Tibial artery (tissue), 4 donors: ENCODE measurements around the gene PMP22.
A peak's percentile ranks its signal among the peaks of the same experiment; 100 is the strongest.

ENCODE experiments used
- DNase-seq, 2 donors: peaks; one replicate each; pipeline ENCODE4 v3.0.0-alpha.2; 2019
- H3K27ac ChIP-seq, 2 donors: fragments of 200-600 bp; sonication (generic) in 1 of 2; 1 replicate in 1 of 2; 2 replicates in 1 of 2; pipeline ENCODE4 v1.5.1; 2018 to 2019; ENCODE audit warnings: mild to moderate bottlenecking in 1 of 2
- H3K27me3 ChIP-seq, 2 donors: fragments of 200-600 bp; sonication (generic) in 1 of 2; one replicate each; pipeline versions ENCODE4 v1.5.1 to v1.6.0; 2016 to 2019
- H3K36me3 ChIP-seq, 3 donors: fragments of 200-600 bp; sonication (generic) in 2 of 3; one replicate each; pipeline ENCODE4 v1.5.1; 2016 to 2019; ENCODE audit warnings: mild to moderate bottlenecking in 2 of 3
- H3K4me1 ChIP-seq, 4 donors: fragments of 200-600 bp; sonication (generic) in 2 of 4; 1 replicate in 3 of 4; 2 replicates in 1 of 4; pipeline ENCODE4 v1.5.1; 2016 to 2019
- H3K4me3 ChIP-seq, 2 donors: fragments of 200-600 bp; sonication (generic) in 1 of 2; 1 replicate in 1 of 2; 2 replicates in 1 of 2; pipeline ENCODE4 v1.5.1; 2018 to 2019; ENCODE audit warnings: mild to moderate bottlenecking in 2 of 2
- H3K9me3 ChIP-seq, 3 donors: fragments of 200-600 bp; sonication (generic) in 1 of 3; one replicate each; pipeline ENCODE4 v1.5.1; 2016 to 2019
- intact Hi-C: fragments of 100-400 bp; cut with DNase I; formaldehyde crosslinking; loops from one replicate; pipeline ENCODE4 v1.15.0; 2023; ENCODE audit warnings: low total_unique reads
- TF ChIP-seq, protein P1 (sequence below), 2 experiments: fragments of 200-600 bp in 1 of 2; fragments of 450-650 bp in 1 of 2; IDR thresholded peaks; one replicate each; pipeline ENCODE4 v1.5.1; 2017 to 2019; ENCODE audit warnings: antibody characterized with exemption in 2 of 2, mild to moderate bottlenecking in 1 of 2, moderate library complexity in 1 of 2

Gene PMP22

DNA sequence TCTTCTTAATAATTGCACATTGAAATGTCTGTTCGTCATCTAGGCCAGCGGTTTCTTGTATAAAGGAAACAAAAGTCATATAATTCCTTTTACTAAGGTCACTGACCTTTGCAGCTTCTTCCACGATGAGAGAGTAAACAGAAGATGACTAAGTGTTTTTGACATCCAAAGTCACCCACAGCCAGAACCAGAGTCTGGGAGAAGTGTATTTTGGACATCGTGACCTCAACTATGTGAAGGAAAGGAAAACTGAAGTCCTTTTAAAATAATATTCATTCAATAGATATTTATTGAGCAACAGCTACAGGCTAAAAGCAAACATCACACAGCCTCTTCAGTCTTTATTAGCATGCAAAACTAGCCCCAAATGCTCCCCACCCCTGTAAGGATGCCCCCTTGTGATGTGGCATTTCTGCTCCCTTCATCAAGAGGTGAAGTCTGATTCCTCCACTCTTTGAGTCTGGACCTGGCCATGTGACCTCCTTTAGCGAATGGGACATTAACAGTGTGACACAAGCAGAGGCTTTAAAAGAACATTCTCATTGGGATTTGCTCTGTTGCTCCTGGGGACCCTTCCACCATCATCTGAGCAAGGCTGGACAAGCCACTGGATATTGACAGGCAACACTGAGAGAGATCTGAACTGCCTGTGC, 8.1 kb upstream of the PMP22 start:
- no peaks in the 10 kb centered on the region for H3K27me3 ChIP-seq
- H3K4me1 ChIP-seq: peaks cover 0 to 4% (median 0%) of the 10 kb centered on the region in 4 donors
- no peaks in the 10 kb centered on the region for H3K9me3 ChIP-seq
- TF ChIP-seq, protein P1, sequence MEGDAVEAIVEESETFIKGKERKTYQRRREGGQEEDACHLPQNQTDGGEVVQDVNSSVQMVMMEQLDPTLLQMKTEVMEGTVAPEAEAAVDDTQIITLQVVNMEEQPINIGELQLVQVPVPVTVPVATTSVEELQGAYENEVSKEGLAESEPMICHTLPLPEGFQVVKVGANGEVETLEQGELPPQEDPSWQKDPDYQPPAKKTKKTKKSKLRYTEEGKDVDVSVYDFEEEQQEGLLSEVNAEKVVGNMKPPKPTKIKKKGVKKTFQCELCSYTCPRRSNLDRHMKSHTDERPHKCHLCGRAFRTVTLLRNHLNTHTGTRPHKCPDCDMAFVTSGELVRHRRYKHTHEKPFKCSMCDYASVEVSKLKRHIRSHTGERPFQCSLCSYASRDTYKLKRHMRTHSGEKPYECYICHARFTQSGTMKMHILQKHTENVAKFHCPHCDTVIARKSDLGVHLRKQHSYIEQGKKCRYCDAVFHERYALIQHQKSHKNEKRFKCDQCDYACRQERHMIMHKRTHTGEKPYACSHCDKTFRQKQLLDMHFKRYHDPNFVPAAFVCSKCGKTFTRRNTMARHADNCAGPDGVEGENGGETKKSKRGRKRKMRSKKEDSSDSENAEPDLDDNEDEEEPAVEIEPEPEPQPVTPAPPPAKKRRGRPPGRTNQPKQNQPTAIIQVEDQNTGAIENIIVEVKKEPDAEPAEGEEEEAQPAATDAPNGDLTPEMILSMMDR (IDR thresholded peaks at IDR 0.05): no peak
- intact Hi-C loops: no loop called here
- H3K36me3 ChIP-seq: no peaks in the 10 kb centered on the region
- H3K4me3 ChIP-seq: no peak overlapping the region
- H3K27ac ChIP-seq: peak overlapping the region in 1 of 2 donors; percentile 23
- no peak for DNase-seq

DNA sequence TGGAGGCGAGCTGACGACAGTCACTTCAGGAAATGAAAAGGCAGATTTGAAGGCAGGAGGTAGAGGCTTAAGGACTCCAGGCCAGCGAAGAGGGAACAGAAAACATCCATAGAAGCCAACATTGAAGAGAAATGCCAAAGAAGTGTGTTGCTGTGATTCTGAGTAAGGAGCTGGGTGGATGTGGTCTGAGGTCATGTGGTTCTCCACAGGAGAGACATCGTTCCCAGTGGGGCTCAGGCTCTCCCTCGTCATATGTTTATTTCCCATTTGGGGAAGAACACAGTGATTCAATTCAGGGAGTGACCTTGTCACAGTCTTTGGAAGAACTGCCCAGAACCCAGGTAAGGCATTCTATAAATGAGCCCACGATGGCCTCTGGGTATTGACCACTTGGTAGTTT, 6.6 kb upstream of the PMP22 start:
- Histone ChIP-seq H3K36me3 (no peaks in the 10 kb centered on the region), H3K4me3 (no peak overlapping the region), H3K4me1 (peaks cover 0 to 4% (median 0%) of the 10 kb centered on the region in 4 donors), H3K27ac (peak overlapping the region; percentile 13 to 53), H3K9me3 (no peaks in the 10 kb centered on the region), H3K27me3 (no peaks in the 10 kb centered on the region)
- intact Hi-C loops: no loop called here
- TF ChIP-seq, protein P1 (IDR thresholded peaks at IDR 0.05): no peak
- peak in 1 of 2 donors; percentile 63 for DNase-seq

DNA sequence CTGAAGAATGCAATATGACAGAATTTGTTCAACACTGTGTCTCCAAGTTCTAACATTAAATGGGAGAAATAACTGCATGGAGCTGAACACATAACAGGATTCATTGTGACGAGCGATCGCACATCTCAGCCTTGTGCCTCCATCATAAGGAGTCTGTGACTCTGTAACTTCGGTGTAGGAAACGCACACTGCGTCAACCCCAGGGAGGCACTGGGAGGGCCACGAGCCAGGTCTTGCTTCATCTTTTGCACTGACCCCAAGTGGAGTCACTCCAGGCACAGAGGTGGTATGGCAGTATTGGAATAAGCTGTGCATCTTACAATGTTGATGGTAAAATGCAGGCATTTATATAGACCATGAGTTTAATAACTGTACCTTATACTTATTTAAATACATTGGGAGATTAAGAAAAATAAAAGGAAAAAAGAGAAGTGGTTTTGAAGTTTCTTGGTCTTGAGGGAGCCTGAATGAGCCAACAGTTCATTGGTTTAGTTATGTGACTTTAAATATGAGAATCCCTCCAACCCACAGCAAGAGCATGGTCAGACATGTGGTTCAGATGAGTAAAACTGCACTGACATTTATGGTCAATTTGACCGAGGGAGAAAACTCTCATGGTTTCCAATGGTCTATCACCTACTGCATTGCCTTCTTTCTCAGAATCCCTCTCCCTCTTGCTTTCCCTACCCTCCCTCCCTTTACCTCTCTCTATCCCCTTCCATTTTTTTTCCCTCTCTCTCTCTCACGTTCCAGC, 5.7 kb upstream of the PMP22 start:
- H3K9me3 ChIP-seq: no peaks in the 10 kb centered on the region
- no peak overlapping the region for H3K27ac ChIP-seq
- H3K4me3 ChIP-seq: no peak overlapping the region
- H3K4me1 ChIP-seq: peaks cover 0 to 4% (median 0%) of the 10 kb centered on the region in 4 donors
- TF ChIP-seq, protein P1 (IDR thresholded peaks at IDR 0.05): no peak
- intact Hi-C loops: no loop called here
- no peaks in the 10 kb centered on the region for H3K36me3 ChIP-seq
- no peak for DNase-seq
- H3K27me3 ChIP-seq: no peaks in the 10 kb centered on the region

DNA sequence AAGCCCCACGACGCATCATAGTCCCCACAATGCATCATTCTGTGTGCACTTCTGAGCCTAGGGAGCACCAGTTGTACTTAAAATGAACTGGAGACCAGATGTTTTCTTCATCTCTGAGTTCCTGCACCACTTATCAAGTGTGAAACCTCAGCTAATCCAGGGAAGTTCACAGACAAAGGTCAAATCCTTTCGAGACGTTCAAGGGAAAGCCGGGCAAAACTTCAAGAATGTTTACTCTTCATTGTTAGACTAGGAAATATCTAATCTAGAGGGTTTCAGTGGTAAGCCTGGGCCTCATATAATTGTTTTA, 4.6 kb upstream of the PMP22 start:
- H3K9me3 ChIP-seq: no peaks in the 10 kb centered on the region
- DNase-seq: no peak
- H3K4me1 ChIP-seq: peaks cover 0 to 6% (median 0%) of the 10 kb centered on the region in 4 donors
- H3K36me3 ChIP-seq: no peaks in the 10 kb centered on the region
- TF ChIP-seq, protein P1 (IDR thresholded peaks at IDR 0.05): no peak
- H3K4me3 ChIP-seq: no peak overlapping the region
- H3K27ac ChIP-seq: no peak overlapping the region
- no peaks in the 10 kb centered on the region for H3K27me3 ChIP-seq
- intact Hi-C loops: no loop called here

DNA sequence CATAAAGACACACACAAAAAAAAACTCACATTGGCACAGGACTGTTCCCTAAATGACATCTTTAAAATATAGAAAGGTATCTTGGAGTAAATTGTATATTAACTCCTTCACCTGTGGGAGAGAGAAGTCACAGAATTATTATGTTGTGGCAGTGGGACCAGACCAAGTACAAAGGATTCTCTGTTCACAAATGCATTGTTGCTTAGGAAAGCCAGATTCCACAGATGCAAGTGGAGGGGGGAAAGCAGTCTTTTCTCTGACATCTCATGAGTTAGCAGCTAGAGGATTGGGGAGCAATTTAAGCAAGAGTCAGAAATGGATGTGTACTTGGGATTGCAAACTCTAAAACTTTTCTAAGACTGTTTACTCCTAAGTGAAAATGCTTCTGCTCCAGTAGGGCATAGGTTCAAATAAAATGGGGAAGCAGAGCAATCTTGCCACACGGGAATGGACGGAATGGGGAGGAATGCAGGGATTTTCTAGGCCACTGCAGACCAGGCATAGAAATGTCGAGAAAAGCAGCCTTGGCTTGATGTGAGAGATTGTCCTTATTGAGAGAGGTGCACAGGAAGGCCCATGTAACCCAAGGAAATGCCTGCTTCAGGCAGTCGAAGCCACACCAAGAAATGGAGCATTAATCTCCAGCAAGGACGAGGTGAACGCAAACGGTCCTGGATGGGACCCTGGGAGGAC, 4.1 kb upstream of the PMP22 start:
- intact Hi-C loops: no loop called here
- DNase-seq: no peak
- no peak overlapping the region for H3K27ac ChIP-seq

More for the DNA sequence above, 4.1 kb upstream of the PMP22 start:
- H3K4me3 ChIP-seq: no peak overlapping the region
- H3K27me3 ChIP-seq: no peaks in the 10 kb centered on the region
- TF ChIP-seq, protein P1 (IDR thresholded peaks at IDR 0.05): no peak
- H3K4me1 ChIP-seq: peaks cover 0 to 10% (median 0%) of the 10 kb centered on the region in 4 donors
- no peaks in the 10 kb centered on the region for H3K36me3 ChIP-seq
- no peaks in the 10 kb centered on the region for H3K9me3 ChIP-seq
